ENCODE results near the gene HIVEP2. TPM values are rescaled to one million over a fixed set of nuclear protein-coding genes. Genes with fewer than 3 reads are reported as not detected.

Gene HIVEP2
- total RNA-seq, 1 donor from 2014 or later = 15.2 TPM

DNA sequence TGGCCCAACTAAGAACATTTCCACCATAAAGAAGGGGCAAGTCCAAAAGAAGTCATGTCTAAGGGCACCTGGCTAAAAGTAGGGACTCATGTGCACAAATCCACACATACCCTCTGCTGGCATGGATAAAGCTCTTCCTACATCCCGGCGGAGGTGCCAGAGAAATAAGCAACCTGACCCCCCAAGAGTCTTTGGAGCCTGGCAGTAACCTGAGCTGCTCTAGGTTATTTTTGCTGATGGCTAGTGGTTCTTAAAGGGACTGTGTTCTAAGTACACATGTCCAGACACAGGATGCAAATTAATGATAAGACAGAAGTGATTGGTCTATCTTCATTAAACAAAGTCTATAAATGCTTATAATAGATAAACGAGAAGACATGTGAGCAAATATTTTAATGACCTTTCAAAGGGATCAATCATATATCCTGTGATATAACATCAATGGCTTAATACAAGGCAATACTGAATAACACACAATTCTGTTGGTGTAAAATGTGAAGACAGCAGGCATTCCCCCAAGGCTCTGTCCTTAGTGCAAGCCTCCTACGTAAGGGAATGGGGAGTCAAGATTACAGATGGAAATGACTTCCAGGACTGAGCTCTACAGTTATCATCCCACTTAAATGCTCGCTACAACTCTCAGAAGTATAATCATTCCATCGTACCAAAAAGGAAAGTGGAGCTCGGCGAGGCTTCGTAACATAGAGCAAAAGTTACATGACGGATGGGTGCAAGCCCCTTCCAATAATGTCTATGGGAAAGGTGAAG lies 52.5 kb downstream of the HIVEP2 start:
- no peak overlapping the region for H3K27ac Mint-ChIP-seq
- H3K36me3 Mint-ChIP-seq = peaks cover 2% of the 10 kb centered on the region
- H3K4me3 Mint-ChIP-seq = no peak overlapping the region
- TF ChIP-seq, protein P1, sequence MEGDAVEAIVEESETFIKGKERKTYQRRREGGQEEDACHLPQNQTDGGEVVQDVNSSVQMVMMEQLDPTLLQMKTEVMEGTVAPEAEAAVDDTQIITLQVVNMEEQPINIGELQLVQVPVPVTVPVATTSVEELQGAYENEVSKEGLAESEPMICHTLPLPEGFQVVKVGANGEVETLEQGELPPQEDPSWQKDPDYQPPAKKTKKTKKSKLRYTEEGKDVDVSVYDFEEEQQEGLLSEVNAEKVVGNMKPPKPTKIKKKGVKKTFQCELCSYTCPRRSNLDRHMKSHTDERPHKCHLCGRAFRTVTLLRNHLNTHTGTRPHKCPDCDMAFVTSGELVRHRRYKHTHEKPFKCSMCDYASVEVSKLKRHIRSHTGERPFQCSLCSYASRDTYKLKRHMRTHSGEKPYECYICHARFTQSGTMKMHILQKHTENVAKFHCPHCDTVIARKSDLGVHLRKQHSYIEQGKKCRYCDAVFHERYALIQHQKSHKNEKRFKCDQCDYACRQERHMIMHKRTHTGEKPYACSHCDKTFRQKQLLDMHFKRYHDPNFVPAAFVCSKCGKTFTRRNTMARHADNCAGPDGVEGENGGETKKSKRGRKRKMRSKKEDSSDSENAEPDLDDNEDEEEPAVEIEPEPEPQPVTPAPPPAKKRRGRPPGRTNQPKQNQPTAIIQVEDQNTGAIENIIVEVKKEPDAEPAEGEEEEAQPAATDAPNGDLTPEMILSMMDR (IDR thresholded peaks at IDR 0.05; ENCODE audit: unreplicated experiment) = no peak
- no peaks in the 10 kb centered on the region for H3K9me3 Mint-ChIP-seq
- H3K27me3 Mint-ChIP-seq (ENCODE audit: low read depth) = no peaks in the 10 kb centered on the region
- no peak for DNase-seq (ENCODE audit: low spot score in 2 of 2, unreplicated experiment in 2 of 2)
- peaks cover under 1% of the 10 kb centered on the region for H3K4me1 Mint-ChIP-seq

GRCh38 chr6:142891454-142891853 lies 53.5 kb downstream of the HIVEP2 start:
- Mint-ChIP-seq H3K4me1 (peaks cover 9% of the 10 kb centered on the region), H3K36me3 (peaks cover 2% of the 10 kb centered on the region), H3K9me3 (no peaks in the 10 kb centered on the region), H3K27me3 (ENCODE audit: low read depth) (no peaks in the 10 kb centered on the region), H3K27ac (no peak overlapping the region), H3K4me3 (no peak overlapping the region)
- DNase-seq (ENCODE audit: low spot score in 2 of 2, unreplicated experiment in 2 of 2) = no peak
- TF ChIP-seq, protein P1 (IDR thresholded peaks at IDR 0.05; ENCODE audit: unreplicated experiment) = no peak

DNA sequence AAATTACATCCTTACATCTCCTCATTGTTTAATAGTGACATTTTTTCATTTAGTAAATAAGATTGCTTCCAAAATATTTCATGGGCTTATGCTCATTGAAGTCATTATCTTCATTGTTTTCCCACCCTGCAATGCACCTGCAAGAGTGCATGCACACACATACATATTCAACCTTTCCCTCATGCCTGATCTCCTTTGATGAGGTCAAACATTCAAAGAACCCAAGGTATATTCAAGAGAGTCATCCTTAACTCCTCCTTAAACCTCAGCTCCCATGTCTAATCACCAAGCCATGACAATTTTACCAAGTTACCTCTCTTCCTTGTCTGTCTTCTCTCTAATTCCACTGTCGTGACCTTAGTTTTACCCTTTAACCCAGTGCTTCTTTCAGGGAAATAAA lies 56.5 kb downstream of the HIVEP2 start:
- Mint-ChIP-seq H3K4me1 (peaks cover 37% of the 10 kb centered on the region), H3K9me3 (no peaks in the 10 kb centered on the region), H3K27me3 (ENCODE audit: low read depth) (no peaks in the 10 kb centered on the region), H3K27ac (no peak overlapping the region), H3K4me3 (no peak overlapping the region), H3K36me3 (no peaks in the 10 kb centered on the region)
- TF ChIP-seq, protein P1 (IDR thresholded peaks at IDR 0.05; ENCODE audit: unreplicated experiment) = no peak
- DNase-seq (ENCODE audit: low spot score in 2 of 2, unreplicated experiment in 2 of 2) = no peak

GRCh38 chr6:142887517-142887916 lies 57.5 kb downstream of the HIVEP2 start:
- no peak overlapping the region for H3K27ac Mint-ChIP-seq
- no peaks in the 10 kb centered on the region for H3K9me3 Mint-ChIP-seq
- H3K27me3 Mint-ChIP-seq (ENCODE audit: low read depth) = no peaks in the 10 kb centered on the region
- H3K36me3 Mint-ChIP-seq = no peaks in the 10 kb centered on the region
- H3K4me1 Mint-ChIP-seq = peaks cover 42% of the 10 kb centered on the region
- no peak overlapping the region for H3K4me3 Mint-ChIP-seq
- DNase-seq (ENCODE audit: low spot score in 2 of 2, unreplicated experiment in 2 of 2) = no peak
- TF ChIP-seq, protein P1 (IDR thresholded peaks at IDR 0.05; ENCODE audit: unreplicated experiment) = no peak

DNA sequence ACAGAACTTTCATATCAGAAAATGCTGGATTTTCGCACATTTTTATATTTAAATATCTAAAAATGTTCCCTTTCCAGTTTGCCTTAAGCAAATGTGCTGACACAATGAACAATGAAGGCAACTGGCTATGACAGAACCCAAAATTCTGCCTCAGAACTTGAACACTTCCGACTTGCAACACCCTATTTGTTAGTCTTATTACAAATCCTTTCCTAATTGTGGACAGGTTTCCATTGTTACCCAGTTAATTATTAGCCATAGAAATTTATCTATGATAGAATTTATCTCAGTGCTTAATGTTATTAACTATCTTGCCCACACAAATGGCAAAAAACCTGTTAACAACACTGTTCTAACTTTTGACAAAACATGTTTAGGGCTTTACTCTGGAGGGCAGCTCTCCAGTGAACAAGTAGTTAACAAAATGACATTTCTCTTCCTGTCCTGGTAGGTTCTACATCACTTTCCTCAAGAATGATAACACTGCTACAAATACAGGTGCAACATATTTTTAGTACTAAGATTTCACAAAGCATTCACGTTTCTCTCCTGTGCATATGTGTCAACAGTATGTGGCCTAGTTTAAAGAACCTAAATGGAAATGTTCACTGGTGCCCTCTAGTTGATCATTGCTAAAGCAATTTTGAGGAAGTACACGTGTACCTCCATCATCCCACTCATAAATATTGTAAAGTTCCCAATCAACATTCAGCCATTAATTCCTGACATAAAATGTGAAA lies 58.4 kb downstream of the HIVEP2 start:
- DNase-seq (ENCODE audit: low spot score in 2 of 2, unreplicated experiment in 2 of 2) = no peak
- Mint-ChIP-seq H3K27me3 (ENCODE audit: low read depth) (no peaks in the 10 kb centered on the region), H3K36me3 (no peaks in the 10 kb centered on the region), H3K27ac (peak overlapping the region; percentile 65), H3K4me1 (peaks cover 47% of the 10 kb centered on the region), H3K9me3 (no peaks in the 10 kb centered on the region), H3K4me3 (no peak overlapping the region)
- TF ChIP-seq, protein P1 (IDR thresholded peaks at IDR 0.05; ENCODE audit: unreplicated experiment) = no peak

All from mesothelial cell of epicardium (in vitro differentiated cells).